IgD-negative memory B cell (primary cell): ENCODE data around the gene PDSS2. TPM values are rescaled to one million over a fixed set of nuclear protein-coding genes. Genes with fewer than 3 reads are reported as not detected.

Experiments used
- H3K27ac Mint-ChIP-seq, 3 donors: one replicate each; pipeline ENCODE4 v1.8.0; 2020 to 2022; ENCODE audit warnings: mild to moderate bottlenecking in 3 of 3, mixed read lengths in 3 of 3, moderate library complexity in 1 of 3
- H3K27me3 Mint-ChIP-seq: one replicate; pipeline ENCODE4 v1.8.0; 2021; ENCODE audit warnings: mixed read lengths
- H3K36me3 Mint-ChIP-seq: one replicate; pipeline ENCODE4 v1.8.0; 2020; ENCODE audit warnings: mild to moderate bottlenecking, mixed read lengths
- H3K4me1 Mint-ChIP-seq, 3 donors: one replicate each; pipeline ENCODE4 v1.8.0; 2020 to 2022; ENCODE audit warnings: mixed read lengths in 3 of 3, mild to moderate bottlenecking in 1 of 3
- H3K4me3 Mint-ChIP-seq, 4 donors: one replicate each; pipeline ENCODE4 v1.8.0; 2020 to 2022; ENCODE audit warnings: mild to moderate bottlenecking in 4 of 4, mixed read lengths in 4 of 4, moderate library complexity in 3 of 4
- H3K9me3 Mint-ChIP-seq, 3 donors: one replicate each; pipeline ENCODE4 v1.8.0; 2020 to 2021; ENCODE audit warnings: mixed read lengths in 3 of 3, mild to moderate bottlenecking in 1 of 3
- polyA plus RNA-seq: library from polyadenylated mRNA; unstranded; fragments of 300-500 nt; fragmentation: Illumina TruSeq; gene quantifications from one replicate; pipeline ENCODE4 v1.2.3, GENCODE V29; 2021

PDSS2 gene
- polyA plus RNA-seq, 1 donor from 2014 or later: 15.7 TPM

- Mint-ChIP-seq H3K4me1 (peaks cover 2 to 6% (median 4%) of the 10 kb centered on the region in 3 donors), H3K36me3 (peaks cover 4% of the 10 kb centered on the region), H3K27me3 (no peaks in the 10 kb centered on the region), H3K9me3 (no peaks in the 10 kb centered on the region), H3K27ac (no peak overlapping the region), H3K4me3 (no peak overlapping the region)
These were observed 215.2 kb downstream of the PDSS2 start for GRCh38 chr6:107244082-107244741.

DNA sequence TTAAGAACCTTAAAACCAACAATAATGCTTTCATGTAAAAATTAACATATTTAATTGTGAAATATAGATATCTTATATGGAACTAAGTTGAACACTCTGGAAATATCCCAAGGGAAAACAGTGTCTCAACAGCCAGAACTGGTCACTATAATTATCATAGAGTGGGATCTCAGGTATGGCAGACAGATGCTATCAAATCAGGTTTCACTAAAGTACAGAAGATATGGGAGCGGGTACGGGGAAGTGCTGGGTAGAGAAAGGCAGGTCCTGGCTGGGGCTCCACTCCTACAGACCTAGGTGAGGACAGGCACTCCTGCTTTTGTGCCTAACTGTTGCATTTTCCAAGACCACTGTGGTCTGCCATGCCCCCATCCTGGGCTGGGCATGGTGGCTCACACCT is 215.9 kb downstream of the PDSS2 start:
- Mint-ChIP-seq H3K36me3 (peaks cover 4% of the 10 kb centered on the region), H3K4me1 (peaks cover 2 to 6% (median 4%) of the 10 kb centered on the region in 3 donors), H3K27ac (no peak overlapping the region)

DNA sequence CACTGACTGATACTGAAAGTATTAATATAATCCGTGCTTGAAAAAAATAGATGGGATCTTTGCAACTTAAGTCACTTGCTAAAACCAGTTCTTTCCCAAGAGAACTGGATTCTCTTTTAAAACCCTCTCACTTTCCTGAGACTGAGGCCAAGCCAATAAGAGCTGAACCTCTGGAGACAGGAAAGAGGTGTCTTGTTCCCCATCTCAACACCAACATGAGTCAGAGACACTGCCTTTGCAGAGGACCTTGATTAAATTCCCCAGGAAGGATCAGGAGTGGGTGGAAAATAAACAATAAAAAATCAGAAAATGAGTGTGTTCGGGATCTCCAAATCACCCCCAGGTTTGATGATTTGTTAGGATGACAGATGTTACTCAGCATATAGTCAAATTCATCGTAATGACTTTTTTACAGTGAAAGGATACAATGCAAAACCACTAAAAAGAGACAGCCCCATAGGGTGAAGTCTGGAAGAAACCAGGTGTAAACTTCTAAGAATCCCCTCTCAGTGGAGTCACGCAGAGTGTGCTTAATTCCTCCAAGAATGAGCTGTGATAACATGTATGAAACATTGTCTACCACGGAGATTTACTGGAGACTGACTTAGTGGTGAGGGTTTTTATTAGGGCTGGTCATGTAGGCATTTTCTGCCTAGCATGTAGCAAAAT is 221.2 kb downstream of the PDSS2 start:
- Mint-ChIP-seq H3K27ac (no peak overlapping the region), H3K4me3 (no peak overlapping the region), H3K27me3 (no peaks in the 10 kb centered on the region), H3K4me1 (no peaks in the 10 kb centered on the region), H3K36me3 (peaks cover 24% of the 10 kb centered on the region), H3K9me3 (peaks cover 0 to 13% (median 12%) of the 10 kb centered on the region in 3 donors)

More for the DNA sequence above, 215.9 kb downstream of the PDSS2 start:
- no peak overlapping the region for H3K4me3 Mint-ChIP-seq
- no peaks in the 10 kb centered on the region for H3K27me3 Mint-ChIP-seq
- H3K9me3 Mint-ChIP-seq: no peaks in the 10 kb centered on the region

GRCh38 chr6:107235511-107235910 is 223.9 kb downstream of the PDSS2 start:
- H3K4me3 Mint-ChIP-seq: no peak overlapping the region
- H3K36me3 Mint-ChIP-seq: peaks cover 28% of the 10 kb centered on the region
- peaks cover 0 to 13% (median 12%) of the 10 kb centered on the region in 3 donors for H3K9me3 Mint-ChIP-seq
- H3K27ac Mint-ChIP-seq: no peak overlapping the region
- no peaks in the 10 kb centered on the region for H3K4me1 Mint-ChIP-seq
- H3K27me3 Mint-ChIP-seq: no peaks in the 10 kb centered on the region

- peaks cover 28% of the 10 kb centered on the region for H3K36me3 Mint-ChIP-seq
- H3K4me3 Mint-ChIP-seq: no peak overlapping the region
- H3K27me3 Mint-ChIP-seq: no peaks in the 10 kb centered on the region
- H3K4me1 Mint-ChIP-seq: no peaks in the 10 kb centered on the region
- H3K9me3 Mint-ChIP-seq: peaks cover 0 to 13% (median 12%) of the 10 kb centered on the region in 3 donors
- no peak overlapping the region for H3K27ac Mint-ChIP-seq
These were observed 224.4 kb downstream of the PDSS2 start for GRCh38 chr6:107235007-107235406.

DNA sequence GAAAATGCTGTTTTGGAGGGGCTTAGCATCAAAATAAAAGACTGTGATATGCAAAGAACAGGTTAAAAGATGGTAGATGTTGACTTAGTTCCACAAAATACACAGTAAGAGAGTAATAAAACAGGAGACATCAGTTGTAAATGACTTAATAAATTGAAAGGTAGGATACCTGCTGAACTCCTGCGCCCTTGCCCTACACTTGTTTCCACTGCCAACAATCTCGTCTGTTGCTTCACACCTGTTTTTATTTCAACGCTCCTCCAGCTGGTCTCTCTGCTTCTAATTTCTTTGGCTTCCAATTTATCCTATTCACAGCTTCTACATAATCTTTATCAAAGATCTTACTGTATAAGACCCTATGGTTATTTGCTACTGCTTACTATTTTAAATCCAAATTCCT is 228.1 kb downstream of the PDSS2 start:
- Mint-ChIP-seq H3K9me3 (peaks cover 2 to 8% (median 8%) of the 10 kb centered on the region in 3 donors), H3K4me1 (peaks cover 0 to under 1% (median 0%) of the 10 kb centered on the region in 3 donors), H3K36me3 (peaks cover 26% of the 10 kb centered on the region)

GRCh38 chr6:107230448-107230847 is 228.9 kb downstream of the PDSS2 start:
- H3K4me1 Mint-ChIP-seq: peaks cover 0 to 2% (median 0%) of the 10 kb centered on the region in 3 donors
- no peak overlapping the region for H3K27ac Mint-ChIP-seq

More for the DNA sequence above, 228.1 kb downstream of the PDSS2 start:
- Mint-ChIP-seq H3K27me3 (no peaks in the 10 kb centered on the region), H3K27ac (no peak overlapping the region), H3K4me3 (no peak overlapping the region)

DNA sequence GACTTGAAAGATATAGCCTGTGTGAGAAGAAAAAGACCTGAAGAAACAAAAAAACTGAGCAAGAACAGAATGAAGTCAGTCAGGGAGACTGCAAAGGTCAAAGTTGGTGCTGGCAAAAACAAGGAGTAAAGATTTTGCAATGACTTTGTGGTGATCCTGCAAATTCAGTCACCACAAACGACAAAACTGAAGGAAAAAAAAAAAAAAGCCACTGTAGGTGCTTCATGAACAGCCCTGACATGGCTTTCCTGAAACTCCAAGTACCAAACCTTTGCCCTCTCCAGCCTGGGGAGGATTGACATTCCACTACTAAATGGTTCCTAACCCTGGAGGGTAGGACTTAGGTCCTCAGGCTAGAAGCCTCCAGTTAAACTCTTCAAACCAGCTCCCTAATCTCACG is 229.3 kb downstream of the PDSS2 start:
- Mint-ChIP-seq H3K27ac (no peak overlapping the region), H3K9me3 (peaks cover 0 to 2% (median 0%) of the 10 kb centered on the region in 3 donors), H3K4me3 (no peak overlapping the region), H3K4me1 (peaks cover 0 to 2% (median 2%) of the 10 kb centered on the region in 3 donors), H3K36me3 (peaks cover 21% of the 10 kb centered on the region), H3K27me3 (no peaks in the 10 kb centered on the region)

More at GRCh38 chr6:107230448-107230847, 228.9 kb downstream of the PDSS2 start:
- H3K4me3 Mint-ChIP-seq: no peak overlapping the region
- H3K27me3 Mint-ChIP-seq: no peaks in the 10 kb centered on the region
- H3K36me3 Mint-ChIP-seq: peaks cover 19% of the 10 kb centered on the region
- H3K9me3 Mint-ChIP-seq: peaks cover under 1 to 2% (median 2%) of the 10 kb centered on the region in 3 donors

DNA sequence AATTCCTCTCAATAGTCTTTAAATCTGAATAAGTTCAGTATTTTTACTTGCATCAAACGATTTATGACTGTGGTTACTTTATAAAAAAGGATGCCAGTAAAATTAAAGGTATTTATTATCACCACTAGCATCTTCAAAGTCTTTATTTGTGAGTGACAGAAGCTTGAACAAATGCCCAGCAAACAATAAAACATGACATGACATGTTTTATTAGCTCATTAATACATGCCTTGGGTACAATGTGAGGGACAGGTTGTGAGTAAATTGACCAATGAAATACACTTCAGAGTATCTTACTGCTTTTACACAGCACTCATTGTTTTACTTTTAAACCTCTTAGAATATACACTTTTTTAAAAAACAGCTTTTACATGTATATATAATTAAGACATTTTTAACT is 230.6 kb downstream of the PDSS2 start:
- Mint-ChIP-seq H3K36me3 (peaks cover 21% of the 10 kb centered on the region), H3K4me1 (peaks cover 0 to 2% (median 2%) of the 10 kb centered on the region in 3 donors), H3K27me3 (no peaks in the 10 kb centered on the region), H3K9me3 (peaks cover 0 to 2% (median 0%) of the 10 kb centered on the region in 3 donors), H3K4me3 (no peak overlapping the region), H3K27ac (no peak overlapping the region)

GRCh38 chr6:107221519-107221918 is 237.8 kb downstream of the PDSS2 start:
- Mint-ChIP-seq H3K9me3 (peaks cover 0 to 5% (median 0%) of the 10 kb centered on the region in 3 donors), H3K36me3 (peaks cover 6% of the 10 kb centered on the region), H3K4me3 (no peak overlapping the region), H3K27ac (no peak overlapping the region), H3K27me3 (no peaks in the 10 kb centered on the region), H3K4me1 (peaks cover 0 to 3% (median 2%) of the 10 kb centered on the region in 3 donors)

GRCh38 chr6:107219851-107220250 is 239.5 kb downstream of the PDSS2 start:
- Mint-ChIP-seq H3K27ac (no peak overlapping the region), H3K4me1 (peaks cover 0 to 1% (median 0%) of the 10 kb centered on the region in 3 donors), H3K36me3 (peaks cover 2% of the 10 kb centered on the region), H3K4me3 (no peak overlapping the region), H3K9me3 (peaks cover 0 to 2% (median 0%) of the 10 kb centered on the region in 3 donors), H3K27me3 (no peaks in the 10 kb centered on the region)

DNA sequence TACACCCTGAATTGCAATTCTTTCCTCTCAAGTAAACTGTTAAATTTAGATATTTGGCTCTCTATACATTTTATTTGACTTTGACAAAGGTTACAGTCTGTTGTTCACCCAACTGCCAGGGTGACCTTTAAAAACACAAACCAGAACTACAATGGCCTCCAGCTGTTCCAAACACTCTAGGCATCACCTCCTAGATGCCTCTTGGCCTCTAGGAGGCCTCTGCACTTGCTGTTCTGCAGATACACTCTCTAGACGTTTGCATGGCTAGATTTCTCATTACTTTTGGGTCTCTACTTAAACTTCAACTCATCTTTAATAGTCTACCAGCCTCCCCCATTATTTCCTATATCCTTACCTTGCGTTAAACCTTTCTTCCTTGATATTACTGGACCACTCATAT is 241.2 kb downstream of the PDSS2 start:
- Mint-ChIP-seq H3K27me3 (no peaks in the 10 kb centered on the region), H3K9me3 (peaks cover 0 to 2% (median 0%) of the 10 kb centered on the region in 3 donors), H3K4me3 (no peak overlapping the region), H3K36me3 (peaks cover 2% of the 10 kb centered on the region), H3K4me1 (peaks cover 0 to 1% (median 0%) of the 10 kb centered on the region in 3 donors), H3K27ac (no peak overlapping the region)

DNA sequence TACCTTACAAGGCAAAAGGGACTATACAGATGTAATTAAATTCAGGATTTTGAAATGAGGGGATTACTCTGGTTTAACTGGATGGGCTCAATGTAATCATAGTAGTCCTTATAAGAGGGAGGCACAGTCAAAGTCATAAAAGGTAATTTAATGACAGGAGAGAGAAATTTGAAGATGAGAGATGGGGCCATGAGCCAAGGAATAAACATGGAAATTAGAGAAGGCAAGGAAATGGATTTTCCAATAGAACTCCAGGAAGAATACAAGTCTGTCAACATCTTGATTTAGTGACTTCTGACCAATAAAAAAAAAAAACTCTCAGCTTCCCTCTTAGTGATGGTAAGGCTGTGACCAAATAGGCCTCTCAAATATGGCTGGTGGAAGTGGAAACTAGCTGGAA is 242.1 kb downstream of the PDSS2 start:
- H3K27me3 Mint-ChIP-seq: no peaks in the 10 kb centered on the region
- peaks cover 0 to 1% (median 0%) of the 10 kb centered on the region in 3 donors for H3K4me1 Mint-ChIP-seq
- peaks cover 0 to 2% (median 0%) of the 10 kb centered on the region in 3 donors for H3K9me3 Mint-ChIP-seq
- H3K27ac Mint-ChIP-seq: no peak overlapping the region
- H3K36me3 Mint-ChIP-seq: peaks cover 2% of the 10 kb centered on the region
- no peak overlapping the region for H3K4me3 Mint-ChIP-seq

- Mint-ChIP-seq H3K27me3 (no peaks in the 10 kb centered on the region), H3K27ac (no peak overlapping the region), H3K4me1 (peaks cover 0 to 1% (median 0%) of the 10 kb centered on the region in 3 donors), H3K9me3 (no peaks in the 10 kb centered on the region), H3K4me3 (no peak overlapping the region), H3K36me3 (peaks cover 2% of the 10 kb centered on the region)
These were observed 243.0 kb downstream of the PDSS2 start for GRCh38 chr6:107216197-107216933.

- H3K9me3 Mint-ChIP-seq: no peaks in the 10 kb centered on the region
- peaks cover 0 to 1% (median 0%) of the 10 kb centered on the region in 3 donors for H3K4me1 Mint-ChIP-seq
- H3K36me3 Mint-ChIP-seq: peaks cover 2% of the 10 kb centered on the region
- no peaks in the 10 kb centered on the region for H3K27me3 Mint-ChIP-seq
- no peak overlapping the region for H3K27ac Mint-ChIP-seq
- H3K4me3 Mint-ChIP-seq: no peak overlapping the region
These were observed 244.0 kb downstream of the PDSS2 start for GRCh38 chr6:107215334-107215733.
